GM12801 (cell line): ENCODE data around the gene ASPSCR1.

Source experiments
- TF ChIP-seq, protein P1 (sequence below): IDR thresholded peaks from one replicate; pipeline ENCODE4 v1.5.1; 2011; ENCODE audit warnings: control low read depth; ENCODE audit not compliant: insufficient read length; ENCODE audit errors: extremely low read depth

The ASPSCR1 gene

DNA sequence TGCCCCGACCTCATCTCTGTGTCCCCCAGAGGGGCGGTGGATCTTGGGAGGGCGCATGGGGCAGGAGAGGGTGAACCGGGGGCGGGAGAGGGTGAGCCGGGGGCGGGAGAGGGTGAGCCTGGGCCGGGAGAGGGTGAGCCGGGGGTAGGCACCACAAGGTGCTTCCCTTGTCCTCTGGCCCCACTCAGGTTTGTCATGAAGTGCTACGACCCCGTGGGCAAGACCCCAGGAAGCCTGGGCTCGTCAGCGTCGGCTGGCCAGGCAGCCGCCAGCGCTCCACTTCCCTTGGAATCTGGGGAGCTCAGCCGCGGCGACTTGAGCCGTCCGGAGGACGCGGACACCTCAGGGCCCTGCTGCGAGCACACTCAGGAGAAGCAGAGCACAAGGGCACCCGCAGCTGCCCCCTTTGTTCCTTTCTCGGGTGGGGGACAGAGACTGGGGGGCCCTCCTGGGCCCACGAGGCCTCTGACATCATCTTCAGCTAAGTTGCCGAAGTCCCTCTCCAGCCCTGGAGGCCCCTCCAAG lies 18.9 kb downstream of the ASPSCR1 start:
- TF ChIP-seq, protein P1, sequence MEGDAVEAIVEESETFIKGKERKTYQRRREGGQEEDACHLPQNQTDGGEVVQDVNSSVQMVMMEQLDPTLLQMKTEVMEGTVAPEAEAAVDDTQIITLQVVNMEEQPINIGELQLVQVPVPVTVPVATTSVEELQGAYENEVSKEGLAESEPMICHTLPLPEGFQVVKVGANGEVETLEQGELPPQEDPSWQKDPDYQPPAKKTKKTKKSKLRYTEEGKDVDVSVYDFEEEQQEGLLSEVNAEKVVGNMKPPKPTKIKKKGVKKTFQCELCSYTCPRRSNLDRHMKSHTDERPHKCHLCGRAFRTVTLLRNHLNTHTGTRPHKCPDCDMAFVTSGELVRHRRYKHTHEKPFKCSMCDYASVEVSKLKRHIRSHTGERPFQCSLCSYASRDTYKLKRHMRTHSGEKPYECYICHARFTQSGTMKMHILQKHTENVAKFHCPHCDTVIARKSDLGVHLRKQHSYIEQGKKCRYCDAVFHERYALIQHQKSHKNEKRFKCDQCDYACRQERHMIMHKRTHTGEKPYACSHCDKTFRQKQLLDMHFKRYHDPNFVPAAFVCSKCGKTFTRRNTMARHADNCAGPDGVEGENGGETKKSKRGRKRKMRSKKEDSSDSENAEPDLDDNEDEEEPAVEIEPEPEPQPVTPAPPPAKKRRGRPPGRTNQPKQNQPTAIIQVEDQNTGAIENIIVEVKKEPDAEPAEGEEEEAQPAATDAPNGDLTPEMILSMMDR = no peak

GRCh38 chr17:81996757-81997441 lies 19.5 kb downstream of the ASPSCR1 start:
- TF ChIP-seq, protein P1 = no peak

DNA sequence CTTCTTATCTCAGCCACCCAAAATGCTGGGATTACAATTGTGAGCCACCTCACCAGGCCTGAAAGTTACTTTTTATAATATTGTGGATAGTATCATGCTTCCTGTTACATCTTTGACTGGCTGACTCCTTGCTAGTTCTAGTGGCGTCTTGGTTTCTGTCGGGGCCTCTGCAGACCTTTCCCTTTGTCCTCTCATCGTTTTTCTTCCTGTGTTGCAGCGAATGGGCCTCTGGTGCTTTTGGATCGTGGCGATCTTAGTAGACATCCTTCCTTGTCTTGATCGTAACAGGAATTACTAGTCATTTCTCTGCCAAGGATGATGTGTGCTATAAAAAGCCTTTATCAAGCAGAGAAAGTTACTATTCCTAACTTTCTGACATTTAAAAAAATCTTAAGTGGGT lies 20.8 kb downstream of the ASPSCR1 start:
- TF ChIP-seq, protein P1 = no peak

- TF ChIP-seq, protein P1 = no peak
These were observed 21.4 kb downstream of the ASPSCR1 start for GRCh38 chr17:81998691-81999438.

- TF ChIP-seq, protein P1 = no peak
These were observed 22.2 kb downstream of the ASPSCR1 start for GRCh38 chr17:81999587-81999975.

GRCh38 chr17:81999976-82000802 lies 22.8 kb downstream of the ASPSCR1 start:
- TF ChIP-seq, protein P1 = no peak
